ENCODE data around the gene PPP4R3A. TPM values are rescaled to one million over a fixed set of nuclear protein-coding genes. Genes with fewer than 3 reads are reported as not detected.

The PPP4R3A gene
- total and polyA plus RNA-seq, 4 donors = 43.8 to 135 (median 61.4) TPM

- no peak overlapping the region for H3K9ac ChIP-seq (ENCODE audit: insufficient read depth in 1 of 2, low read length in 2 of 2)
Observed at GRCh38 chr14:91521061-91521640, 11.0 kb upstream of the PPP4R3A start.

GRCh38 chr14:91520138-91520537 lies 10.0 kb upstream of the PPP4R3A start:
- TF ChIP-seq, protein P1, sequence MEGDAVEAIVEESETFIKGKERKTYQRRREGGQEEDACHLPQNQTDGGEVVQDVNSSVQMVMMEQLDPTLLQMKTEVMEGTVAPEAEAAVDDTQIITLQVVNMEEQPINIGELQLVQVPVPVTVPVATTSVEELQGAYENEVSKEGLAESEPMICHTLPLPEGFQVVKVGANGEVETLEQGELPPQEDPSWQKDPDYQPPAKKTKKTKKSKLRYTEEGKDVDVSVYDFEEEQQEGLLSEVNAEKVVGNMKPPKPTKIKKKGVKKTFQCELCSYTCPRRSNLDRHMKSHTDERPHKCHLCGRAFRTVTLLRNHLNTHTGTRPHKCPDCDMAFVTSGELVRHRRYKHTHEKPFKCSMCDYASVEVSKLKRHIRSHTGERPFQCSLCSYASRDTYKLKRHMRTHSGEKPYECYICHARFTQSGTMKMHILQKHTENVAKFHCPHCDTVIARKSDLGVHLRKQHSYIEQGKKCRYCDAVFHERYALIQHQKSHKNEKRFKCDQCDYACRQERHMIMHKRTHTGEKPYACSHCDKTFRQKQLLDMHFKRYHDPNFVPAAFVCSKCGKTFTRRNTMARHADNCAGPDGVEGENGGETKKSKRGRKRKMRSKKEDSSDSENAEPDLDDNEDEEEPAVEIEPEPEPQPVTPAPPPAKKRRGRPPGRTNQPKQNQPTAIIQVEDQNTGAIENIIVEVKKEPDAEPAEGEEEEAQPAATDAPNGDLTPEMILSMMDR (IDR thresholded peaks at IDR 0.05; ENCODE audit: control extremely low read depth, extremely low read depth) = no peak

More at GRCh38 chr14:91521061-91521640, 11.0 kb upstream of the PPP4R3A start:
- DNase-seq = no peak
- TF ChIP-seq, protein P1 (IDR thresholded peaks at IDR 0.05; ENCODE audit: control extremely low read depth, extremely low read depth) = no peak
- H3K27me3 ChIP-seq (ENCODE audit: control insufficient read depth in 3 of 3, insufficient read depth in 3 of 3, low read length in 2 of 3) = no peaks in the 10 kb centered on the region
- no peaks in the 10 kb centered on the region for H3K4me1 ChIP-seq (ENCODE audit: control insufficient read depth in 5 of 5, insufficient read depth in 5 of 5, low read length in 5 of 5)
- ATAC-seq (ENCODE audit: insufficient read depth, low FRiP score) = no peak
- no peak overlapping the region for H3K27ac ChIP-seq (ENCODE audit: low read depth in 1 of 2, low read length in 1 of 2)
- no peaks in the 10 kb centered on the region for H3K9me3 ChIP-seq (ENCODE audit: control insufficient read depth in 4 of 4, insufficient read depth in 3 of 4, low read length in 3 of 4)
- no peak overlapping the region for H3K4me3 ChIP-seq
- no peaks in the 10 kb centered on the region for H3K36me3 ChIP-seq (ENCODE audit: control insufficient read depth in 4 of 4, insufficient read depth in 4 of 4, low read length in 4 of 4)

DNA sequence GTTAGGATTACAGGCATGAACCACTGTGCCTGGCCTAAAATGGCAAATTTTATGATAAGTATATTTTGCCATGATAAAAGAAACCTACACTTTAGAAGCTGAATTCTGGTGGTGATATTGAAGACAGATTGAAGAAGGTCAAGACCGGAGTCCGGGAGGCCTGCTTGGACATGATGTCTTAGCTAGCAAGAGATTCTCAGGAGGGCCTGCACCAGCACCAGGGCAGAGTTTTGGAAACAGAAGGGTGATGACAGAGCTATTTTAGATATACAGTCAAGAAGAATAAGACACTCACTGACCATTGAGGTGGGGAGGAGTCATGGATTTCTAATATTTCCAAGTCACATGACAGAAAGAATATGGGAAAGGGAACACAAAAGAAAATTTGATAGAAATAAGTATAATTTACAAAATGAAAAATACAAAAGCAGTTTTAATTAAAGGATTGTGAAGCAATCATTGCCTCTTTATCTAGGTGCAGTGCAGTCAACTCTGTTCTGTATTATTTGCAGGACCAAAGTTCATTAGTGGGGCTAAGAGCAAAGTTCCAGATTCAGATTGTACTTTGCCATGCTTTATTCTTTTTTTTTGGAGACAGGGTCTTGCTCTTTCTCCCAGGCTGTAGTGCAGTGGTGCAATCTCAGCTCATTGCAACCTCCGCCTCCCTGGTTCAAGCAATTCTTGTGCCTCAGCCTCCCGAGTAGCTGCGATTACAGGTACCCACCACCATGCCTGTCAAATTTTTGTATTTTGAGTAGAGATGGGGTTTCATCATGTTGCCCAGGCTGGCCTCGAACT lies 9.3 kb upstream of the PPP4R3A start:
- no peaks in the 10 kb centered on the region for H3K9me3 ChIP-seq (ENCODE audit: control insufficient read depth in 4 of 4, insufficient read depth in 3 of 4, low read length in 3 of 4)
- no peak overlapping the region for H3K27ac ChIP-seq (ENCODE audit: low read depth in 1 of 2, low read length in 1 of 2)
- no peak for ATAC-seq (ENCODE audit: insufficient read depth, low FRiP score)
- H3K36me3 ChIP-seq (ENCODE audit: control insufficient read depth in 4 of 4, insufficient read depth in 4 of 4, low read length in 4 of 4) = no peaks in the 10 kb centered on the region
- no peaks in the 10 kb centered on the region for H3K4me1 ChIP-seq (ENCODE audit: control insufficient read depth in 5 of 5, insufficient read depth in 5 of 5, low read length in 5 of 5)
- 95% methylated on average over 6 of the region's 6 CpGs for WGBS, 2 donors
- no peak overlapping the region for H3K4me3 ChIP-seq
- no peak overlapping the region for H3K9ac ChIP-seq (ENCODE audit: insufficient read depth in 1 of 2, low read length in 2 of 2)
- TF ChIP-seq, protein P1 (IDR thresholded peaks at IDR 0.05; ENCODE audit: control extremely low read depth, extremely low read depth) = no peak
- DNase-seq = no peak
- H3K27me3 ChIP-seq (ENCODE audit: control insufficient read depth in 3 of 3, insufficient read depth in 3 of 3, low read length in 2 of 3) = no peaks in the 10 kb centered on the region

More at GRCh38 chr14:91520138-91520537, 10.0 kb upstream of the PPP4R3A start:
- 83 to 90% methylated on average over 2 of the region's 2 CpGs for WGBS, 2 donors
- H3K9me3 ChIP-seq (ENCODE audit: control insufficient read depth in 4 of 4, insufficient read depth in 3 of 4, low read length in 3 of 4) = no peaks in the 10 kb centered on the region
- no peak overlapping the region for H3K4me3 ChIP-seq
- H3K27ac ChIP-seq (ENCODE audit: low read depth in 1 of 2, low read length in 1 of 2) = no peak overlapping the region
- H3K9ac ChIP-seq (ENCODE audit: insufficient read depth in 1 of 2, low read length in 2 of 2) = no peak overlapping the region
- H3K4me1 ChIP-seq (ENCODE audit: control insufficient read depth in 5 of 5, insufficient read depth in 5 of 5, low read length in 5 of 5) = no peaks in the 10 kb centered on the region
- ATAC-seq (ENCODE audit: insufficient read depth, low FRiP score) (no peak), DNase-seq (no peak)
- no peaks in the 10 kb centered on the region for H3K36me3 ChIP-seq (ENCODE audit: control insufficient read depth in 4 of 4, insufficient read depth in 4 of 4, low read length in 4 of 4)
- no peaks in the 10 kb centered on the region for H3K27me3 ChIP-seq (ENCODE audit: control insufficient read depth in 3 of 3, insufficient read depth in 3 of 3, low read length in 2 of 3)

Measured in lung (tissue), 12 donors.